IMR-90 (cell line): ENCODE measurements around the gene SLC27A4.

Experiments used
- CTCF ChIP-seq: conservative IDR thresholded peaks from 2 replicates; pipeline ENCODE4 v1.5.1; 2012; ENCODE audit warnings: mild to moderate bottlenecking, low read depth, low read length, improper control_type of control experiment
- POLR2A ChIP-seq: IDR thresholded peaks from 2 replicates; pipeline ENCODE4 v1.6.1; 2012; ENCODE audit warnings: mild to moderate bottlenecking, low read depth, low read length
- RAD21 ChIP-seq: IDR thresholded peaks from 2 replicates; pipeline ENCODE4 v1.6.1; 2012; ENCODE audit warnings: low read length, improper control_type of control experiment
- USF2 ChIP-seq: fragments of 150-350 bp; IDR thresholded peaks from 2 replicates; pipeline ENCODE4 v1.6.1; 2017; ENCODE audit warnings: mild to moderate bottlenecking, antibody characterized with exemption, low read length, low read depth

GRCh38 chr9:128325629-128326028 is 14.7 kb upstream of the SLC27A4 start:
- no peak for TF ChIP-seq CTCF
- TF ChIP-seq USF2 = no peak
- no peak for TF ChIP-seq RAD21
- TF ChIP-seq POLR2A = no peak
